Endothelial cell of umbilical vein (primary cell): Measurements from ENCODE around the gene ASIP. TPM values are rescaled to one million over a fixed set of nuclear protein-coding genes. Genes with fewer than 3 reads are reported as not detected.

Source experiments
- BruUV-seq: library from RNA; stranded (reverse); fragments of 400-500 nt; replicated peaks from 2 replicates; lab custom pipeline; 2021; lab: Mats Ljungman, UMichigan
- CTCF ChIA-PET: fragments of 300-600, 350-600 bp; sonication (Branson Sonifier 250); formaldehyde crosslinking; loops from one replicate; lab custom pipeline; 2021; ENCODE audit warnings: antibody characterized with exemption, inconsistent platforms; lab: Charles Lee
- POLR2A ChIA-PET: fragments of 300-600, 350-600 bp; sonication (Branson Sonifier 250); formaldehyde crosslinking; loops from one replicate; lab custom pipeline; 2021; ENCODE audit warnings: antibody characterized with exemption, inconsistent platforms; lab: Charles Lee
- DNase-seq: peaks from one replicate; pipeline ENCODE4 v3.0.0-alpha.2; 2011; ENCODE audit warnings: low read depth, low spot score
- FAIRE-seq: peaks from 2 replicates; lab custom pipeline; 2011; peaks lifted over from hg19 to GRCh38; lab: Jason Lieb, UNC
- H2AFZ ChIP-seq: 2 replicates; pipeline ENCODE4 v1.6.0; 2012; ENCODE audit warnings: low read depth, low read length, control low read depth, inconsistent platforms
- H3K27ac ChIP-seq: 2 replicates; pipeline ENCODE4 v1.5.1; 2011; ENCODE audit warnings: low read depth, mild to moderate bottlenecking, control low read depth, low read length, moderate library complexity; ENCODE audit not compliant: insufficient read depth
- H3K27me3 ChIP-seq, 2 experiments: 2 replicates each; pipeline versions ENCODE4 v1.6.0 to v1.6.1; 2011; ENCODE audit warnings: low read length in 2 of 2, mixed read lengths in 1 of 2; ENCODE audit not compliant: control insufficient read depth in 2 of 2, insufficient read depth in 2 of 2
- H3K36me3 ChIP-seq, 2 experiments: 2 replicates in 1 of 2; 3 replicates in 1 of 2; pipeline ENCODE4 v1.5.1; 2011; ENCODE audit warnings: low read length in 2 of 2, mild to moderate bottlenecking in 1 of 2, moderate library complexity in 1 of 2; ENCODE audit not compliant: control insufficient read depth in 2 of 2, insufficient read depth in 2 of 2; ENCODE audit errors: extremely low read depth in 1 of 2
- H3K4me1 ChIP-seq: 3 replicates; pipeline ENCODE4 v1.5.1; 2011; ENCODE audit warnings: mild to moderate bottlenecking, low read length; ENCODE audit not compliant: control insufficient read depth, insufficient read depth; ENCODE audit errors: extremely low read depth
- H3K4me2 ChIP-seq: 2 replicates; pipeline ENCODE4 v1.6.1; 2011; ENCODE audit warnings: low read length, control low read depth, mixed read lengths; ENCODE audit not compliant: insufficient read depth
- H3K4me3 ChIP-seq, 3 experiments: fragments of 200-600 bp in 1 of 3; sonication (generic), shearing (Covaris generic) in 1 of 3; replicated peaks in 1 of 3; 2 replicates each; pipeline ENCODE4 v1.5.1; 2011 to 2016; ENCODE audit warnings: control low read depth in 3 of 3, low read length in 3 of 3, mild to moderate bottlenecking in 2 of 3, inconsistent platforms in 1 of 3, low read depth in 1 of 3, moderate library complexity in 1 of 3; ENCODE audit not compliant: insufficient read depth in 1 of 3
- H3K79me2 ChIP-seq: 2 replicates; pipeline ENCODE4 v1.6.0; 2012; ENCODE audit warnings: low read length, inconsistent platforms; ENCODE audit not compliant: control insufficient read depth, insufficient read depth
- H3K9ac ChIP-seq: replicated peaks from 2 replicates; pipeline ENCODE3; 2011; ENCODE audit warnings: low read length, control low read depth; ENCODE audit not compliant: insufficient read depth; ENCODE audit errors: extremely low read depth
- H3K9me1 ChIP-seq: replicated peaks from 3 replicates; pipeline ENCODE4 v1.6.0; 2011; ENCODE audit warnings: mild to moderate bottlenecking, low read length; ENCODE audit not compliant: control insufficient read depth, insufficient read depth; ENCODE audit errors: extremely low read depth
- H3K9me3 ChIP-seq: replicated peaks from 2 replicates; pipeline ENCODE4 v1.5.1; 2012; ENCODE audit warnings: low read length, inconsistent platforms; ENCODE audit not compliant: control insufficient read depth, insufficient read depth
- H4K20me1 ChIP-seq: replicated peaks from 2 replicates; pipeline ENCODE3; 2011; ENCODE audit warnings: mild to moderate bottlenecking, low read length; ENCODE audit not compliant: control insufficient read depth, insufficient read depth; ENCODE audit errors: extremely low read depth
- CTCF ChIP-seq, 2 donors: IDR thresholded peaks; 1 replicate in 1 of 2; 2 replicates in 1 of 2; pipeline ENCODE4 v1.5.1; 2011; ENCODE audit warnings: low read length in 2 of 2, mild to moderate bottlenecking in 2 of 2, moderate library complexity in 2 of 2, control low read depth in 1 of 2, inconsistent platforms in 1 of 2, low read depth in 1 of 2; ENCODE audit not compliant: insufficient read depth in 1 of 2; ENCODE audit errors: extremely low read depth in 1 of 2
- EZH2 ChIP-seq: IDR thresholded peaks from 2 replicates; pipeline ENCODE4 v1.6.1; 2012; ENCODE audit warnings: borderline replicate concordance, low read depth, mild to moderate bottlenecking, moderate library complexity, low read length, inconsistent platforms; ENCODE audit not compliant: severe bottlenecking
- FOS ChIP-seq: IDR thresholded peaks from 2 replicates; pipeline ENCODE4 v1.6.1; 2011; ENCODE audit warnings: mild to moderate bottlenecking, low read length, moderate library complexity, borderline replicate concordance; ENCODE audit not compliant: insufficient read depth
- GATA2 ChIP-seq: IDR thresholded peaks from 2 replicates; pipeline ENCODE4 v1.7.0; 2011; ENCODE audit warnings: low read depth, mild to moderate bottlenecking, moderate library complexity, mixed read lengths, low read length; ENCODE audit not compliant: insufficient read length, insufficient read depth
- JUN ChIP-seq: IDR thresholded peaks from 2 replicates; pipeline ENCODE4 v1.6.1; 2011; ENCODE audit warnings: borderline replicate concordance, low read depth; ENCODE audit not compliant: insufficient read length, insufficient read depth
- MAX ChIP-seq: IDR thresholded peaks from 2 replicates; pipeline ENCODE4 v1.6.1; 2011; ENCODE audit not compliant: insufficient read depth, insufficient read length
- MYC ChIP-seq: IDR thresholded peaks from one replicate; pipeline ENCODE4 v1.6.1; 2011; ENCODE audit warnings: mild to moderate bottlenecking, low read depth, low read length
- POLR2A ChIP-seq: IDR thresholded peaks from 2 replicates; pipeline ENCODE4 v1.6.1; 2012; ENCODE audit warnings: low read depth, mild to moderate bottlenecking, control low read depth, low read length
- POLR2AphosphoS5 ChIP-seq: IDR thresholded peaks from 2 replicates; pipeline ENCODE4 v1.6.1; 2012; ENCODE audit warnings: low read depth, mild to moderate bottlenecking, control low read depth, low read length, moderate library complexity; ENCODE audit not compliant: insufficient read depth
- dilution Hi-C: fragments of 300-500 bp; cut with MboI; formaldehyde crosslinking; loops from one replicate; pipeline ENCODE4 v1.15.0; 2019; ENCODE audit warnings: low sequenced_read_pairs; ENCODE audit not compliant: extremely low pct_ligation_motif_present
- intact Hi-C: fragments of 100-400 bp; cut with micrococcal nuclease; formaldehyde crosslinking; loops from one replicate; pipeline ENCODE4 v1.10.0; 2022
- polyA plus RNA-seq, 4 experiments: library from polyadenylated mRNA; depleted of rRNA in 3 of 4; stranded (reverse) in 3 of 4; unstranded in 1 of 4; fragments of >200 nt; gene quantifications; 2 replicates each; pipeline versions ENCODE4 v1.2.1 to v1.2.3, GENCODE V29; 2011 to 2012; ENCODE audit warnings: missing spikeins in 1 of 4
- total RNA-seq: library from RNA; stranded (reverse); gene quantifications from 2 replicates; pipeline ENCODE4 v1.2.3, GENCODE V29; 2021

ASIP gene
- total and polyA plus RNA-seq, 2 donors (not counting 3 experiments of a cell fraction or from before 2014, with no cell fraction given) = not detected

- peak overlapping the region; percentile 52 for H3K9ac ChIP-seq
- intact Hi-C loops = no loop called here
- no peak for FAIRE-seq
- CTCF ChIA-PET = interaction anchor here (1.0 to 1.4 kb wide), 4 partner anchors 8 to 39 kb away, joined by 4 to 5 read pairs (median 4); no protein-coding TSS in a partner anchor
- no peak for DNase-seq
- no peak overlapping the region for H3K27ac ChIP-seq
- no TSS peak for BruUV-seq
- H3K9me1 ChIP-seq = no peaks in the 10 kb centered on the region
- peak overlapping the region; percentile 94 for H3K4me2 ChIP-seq
- no peaks in the 10 kb centered on the region for H3K27me3 ChIP-seq
- peaks cover 13% of the 10 kb centered on the region for H3K4me1 ChIP-seq
- POLR2A ChIA-PET = no interaction called here
- TF ChIP-seq FOS (no peak), POLR2A (no peak), GATA2 (no peak), MYC (no peak), JUN (no peak), CTCF (IDR thresholded peaks at IDR 0.05; ENCODE audit: extremely low read depth in 1 of 2, insufficient read depth in 1 of 2, low read depth in 1 of 2, low read length in 2 of 2) (no peak), EZH2 (no peak), POLR2AphosphoS5 (no peak), MAX (no peak)
- no peaks in the 10 kb centered on the region for H3K9me3 ChIP-seq
- peak overlapping the region; percentile 14 to 75 (median 43) for H3K4me3 ChIP-seq
- no peaks in the 10 kb centered on the region for H4K20me1 ChIP-seq
- dilution Hi-C loops = no loop called here
- no peaks in the 10 kb centered on the region for H3K79me2 ChIP-seq
- peak overlapping the region; percentile 60 for H2AFZ ChIP-seq
- H3K36me3 ChIP-seq = no peaks in the 10 kb centered on the region
Measured at GRCh38 chr20:34216382-34216742, 24.9 kb upstream of the ASIP start.
